ENCODE measurements around the gene BGN. TPM values are rescaled to one million over a fixed set of nuclear protein-coding genes. Genes with fewer than 3 reads are reported as not detected.

The BGN gene
- total and polyA plus RNA-seq, 10 of the 15 experiments (the other 5 are each of a cell fraction or from before 2014, with no cell fraction given), result 0.06 to 0.18 (median 0.12) TPM; not detected in 7

DNA sequence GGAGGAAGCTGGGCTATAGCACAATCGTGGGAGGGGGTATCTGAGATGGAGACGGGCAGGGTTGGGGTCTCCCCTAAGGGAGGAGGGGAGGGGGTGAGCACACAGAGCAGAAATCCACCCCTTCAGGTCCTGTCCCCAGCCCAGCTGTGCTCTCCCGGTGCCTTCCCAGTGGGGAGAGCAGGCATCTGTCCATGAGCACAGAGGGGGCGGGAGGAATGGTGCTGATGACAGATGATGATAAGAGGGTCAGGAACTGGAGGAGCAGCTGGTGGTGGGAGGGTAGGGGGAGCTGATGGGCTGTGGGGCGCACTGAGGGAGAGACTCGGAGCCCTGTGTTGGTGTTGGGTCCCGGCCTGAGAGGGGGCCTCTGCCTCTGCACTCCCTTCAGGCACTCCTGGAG, 31.3 kb downstream of the BGN start (continued):
- TF ChIP-seq SIX5 (IDR thresholded peaks at IDR 0.05; ENCODE audit: low read depth, low read length, severe bottlenecking) (no peak), SRF (IDR thresholded peaks at IDR 0.05; ENCODE audit: low read depth in 2 of 2, low read length in 2 of 2) (no peak)

DNA sequence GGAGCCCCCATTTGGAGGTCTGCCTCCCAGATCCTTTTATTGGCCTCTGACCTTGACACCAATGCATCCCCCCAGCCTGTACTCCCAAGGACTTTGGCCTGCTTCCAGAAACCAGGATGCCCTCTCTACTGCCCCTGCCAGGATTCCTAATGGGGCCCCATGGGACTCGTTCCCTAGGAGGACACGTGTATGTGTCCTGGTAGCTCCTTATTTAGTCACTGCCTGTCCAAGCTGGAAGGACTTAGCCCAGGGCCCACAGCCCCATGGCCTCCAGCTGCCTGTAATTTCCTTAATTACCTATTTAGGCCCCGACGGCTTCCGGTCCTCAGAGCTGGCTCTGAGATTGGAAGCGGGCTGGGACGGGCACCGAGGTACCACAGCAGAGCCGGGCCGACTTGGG, 32.0 kb downstream of the BGN start:
- no peak overlapping the region for H3K27ac ChIP-seq (ENCODE audit: control insufficient read depth, insufficient read depth)
- intact Hi-C loops (cut with micrococcal nuclease; ENCODE audit: unreplicated experiment), result no loop called here
- no peaks in the 10 kb centered on the region for H3K9me3 ChIP-seq (replicated peaks; ENCODE audit: control insufficient read depth, insufficient read depth, low read length)
- DNase-seq (ENCODE audit: low read depth, low spot score), result no peak
- H3K36me3 ChIP-seq (ENCODE audit: control insufficient read depth in 2 of 2, insufficient read depth in 2 of 2, low read length in 1 of 2), result no peaks in the 10 kb centered on the region
- no peak for FAIRE-seq
- POLR2A ChIA-PET, result no interaction called here
- no peaks in the 10 kb centered on the region for H3K79me2 ChIP-seq (ENCODE audit: control insufficient read depth, insufficient read depth, low read length)
- no peak overlapping the region for H3K4me2 ChIP-seq (ENCODE audit: control insufficient read depth, insufficient read depth)
- no peak overlapping the region for H3K9ac ChIP-seq (ENCODE audit: control insufficient read depth, insufficient read depth, low read length)
- no TSS peak for BruUV-seq (replicated peaks)
- H2AFZ ChIP-seq (ENCODE audit: control insufficient read depth, low read depth, low read length), result no peak overlapping the region
- RAD21 ChIA-PET (ENCODE audit: unreplicated experiment), result no interaction called here
- no peak overlapping the region for H3K4me3 ChIP-seq
- H3K4me1 ChIP-seq (ENCODE audit: control insufficient read depth, insufficient read depth, low read length), result no peaks in the 10 kb centered on the region
- H3K27me3 ChIP-seq (replicated peaks in 1 of 2; ENCODE audit: control insufficient read depth in 2 of 2, insufficient read depth in 2 of 2, low read length in 1 of 2), result no peaks in the 10 kb centered on the region; a peak in 1 of 4 replicates
- 61% methylated on average over 10 of the region's 10 CpGs for WGBS (ENCODE audit: insufficient coverage, insufficient replicate concordance, low lambda C conversion rate, missing lambda C conversion rate)
- no peak for ATAC-seq
- SMC1A ChIA-PET (ENCODE audit: uncharacterized antibody, unreplicated experiment), result no interaction called here
- no peaks in the 10 kb centered on the region; the same call in 1 of the 2 replicates for H4K20me1 ChIP-seq (ENCODE audit: control insufficient read depth, insufficient read depth)
- CTCF ChIA-PET, result no interaction called here
- in situ Hi-C loops (cut with MboI), result loop anchor here (10.0 kb wide), 1 partner anchor 58 kb away; no protein-coding TSS in a partner anchor
- TF ChIP-seq SMAD1 (IDR thresholded peaks at IDR 0.05; ENCODE audit: low read depth, partially characterized antibody) (no peak), EGR1 (IDR thresholded peaks at IDR 0.05; ENCODE audit: borderline replicate concordance in 1 of 2, low read depth in 2 of 2, low read length in 2 of 2) (no peak), FOS (IDR thresholded peaks at IDR 0.05; ENCODE audit: borderline replicate concordance, extremely low read depth, insufficient read length) (no peak), RUNX3 (IDR thresholded peaks at IDR 0.05; ENCODE audit: low read length) (no peak), WRNIP1 (IDR thresholded peaks at IDR 0.05; ENCODE audit: borderline replicate concordance, low read depth, low read length) (no peak), GATAD2B (conservative IDR thresholded peaks at IDR 0.05; ENCODE audit: low read depth) (no peak), ZBED1 (IDR thresholded peaks at IDR 0.05; ENCODE audit: borderline replicate concordance) (no peak), NFYA (IDR thresholded peaks at IDR 0.05; ENCODE audit: borderline replicate concordance, low read depth, low read length) (no peak), FOXK2 (IDR thresholded peaks at IDR 0.05) (no peak), ZNF207 (IDR thresholded peaks at IDR 0.05; ENCODE audit: borderline replicate concordance) (no peak), GABPA (IDR thresholded peaks at IDR 0.05; ENCODE audit: low read depth) (no peak), HDAC6 (IDR thresholded peaks at IDR 0.05; ENCODE audit: unreplicated experiment) (no peak), HCFC1 (IDR thresholded peaks at IDR 0.05; ENCODE audit: low read length) (no peak), MXI1 (IDR thresholded peaks at IDR 0.05; ENCODE audit: low read depth, low read length) (no peak)
- TF ChIP-seq, protein P1, sequence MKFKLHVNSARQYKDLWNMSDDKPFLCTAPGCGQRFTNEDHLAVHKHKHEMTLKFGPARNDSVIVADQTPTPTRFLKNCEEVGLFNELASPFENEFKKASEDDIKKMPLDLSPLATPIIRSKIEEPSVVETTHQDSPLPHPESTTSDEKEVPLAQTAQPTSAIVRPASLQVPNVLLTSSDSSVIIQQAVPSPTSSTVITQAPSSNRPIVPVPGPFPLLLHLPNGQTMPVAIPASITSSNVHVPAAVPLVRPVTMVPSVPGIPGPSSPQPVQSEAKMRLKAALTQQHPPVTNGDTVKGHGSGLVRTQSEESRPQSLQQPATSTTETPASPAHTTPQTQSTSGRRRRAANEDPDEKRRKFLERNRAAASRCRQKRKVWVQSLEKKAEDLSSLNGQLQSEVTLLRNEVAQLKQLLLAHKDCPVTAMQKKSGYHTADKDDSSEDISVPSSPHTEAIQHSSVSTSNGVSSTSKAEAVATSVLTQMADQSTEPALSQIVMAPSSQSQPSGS (IDR thresholded peaks at IDR 0.05; ENCODE audit: low read length), result no peak
- TF ChIP-seq, protein P2, sequence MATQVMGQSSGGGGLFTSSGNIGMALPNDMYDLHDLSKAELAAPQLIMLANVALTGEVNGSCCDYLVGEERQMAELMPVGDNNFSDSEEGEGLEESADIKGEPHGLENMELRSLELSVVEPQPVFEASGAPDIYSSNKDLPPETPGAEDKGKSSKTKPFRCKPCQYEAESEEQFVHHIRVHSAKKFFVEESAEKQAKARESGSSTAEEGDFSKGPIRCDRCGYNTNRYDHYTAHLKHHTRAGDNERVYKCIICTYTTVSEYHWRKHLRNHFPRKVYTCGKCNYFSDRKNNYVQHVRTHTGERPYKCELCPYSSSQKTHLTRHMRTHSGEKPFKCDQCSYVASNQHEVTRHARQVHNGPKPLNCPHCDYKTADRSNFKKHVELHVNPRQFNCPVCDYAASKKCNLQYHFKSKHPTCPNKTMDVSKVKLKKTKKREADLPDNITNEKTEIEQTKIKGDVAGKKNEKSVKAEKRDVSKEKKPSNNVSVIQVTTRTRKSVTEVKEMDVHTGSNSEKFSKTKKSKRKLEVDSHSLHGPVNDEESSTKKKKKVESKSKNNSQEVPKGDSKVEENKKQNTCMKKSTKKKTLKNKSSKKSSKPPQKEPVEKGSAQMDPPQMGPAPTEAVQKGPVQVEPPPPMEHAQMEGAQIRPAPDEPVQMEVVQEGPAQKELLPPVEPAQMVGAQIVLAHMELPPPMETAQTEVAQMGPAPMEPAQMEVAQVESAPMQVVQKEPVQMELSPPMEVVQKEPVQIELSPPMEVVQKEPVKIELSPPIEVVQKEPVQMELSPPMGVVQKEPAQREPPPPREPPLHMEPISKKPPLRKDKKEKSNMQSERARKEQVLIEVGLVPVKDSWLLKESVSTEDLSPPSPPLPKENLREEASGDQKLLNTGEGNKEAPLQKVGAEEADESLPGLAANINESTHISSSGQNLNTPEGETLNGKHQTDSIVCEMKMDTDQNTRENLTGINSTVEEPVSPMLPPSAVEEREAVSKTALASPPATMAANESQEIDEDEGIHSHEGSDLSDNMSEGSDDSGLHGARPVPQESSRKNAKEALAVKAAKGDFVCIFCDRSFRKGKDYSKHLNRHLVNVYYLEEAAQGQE (IDR thresholded peaks at IDR 0.05; ENCODE audit: low read depth, low read length), result no peak
- TF ChIP-seq, protein P3, sequence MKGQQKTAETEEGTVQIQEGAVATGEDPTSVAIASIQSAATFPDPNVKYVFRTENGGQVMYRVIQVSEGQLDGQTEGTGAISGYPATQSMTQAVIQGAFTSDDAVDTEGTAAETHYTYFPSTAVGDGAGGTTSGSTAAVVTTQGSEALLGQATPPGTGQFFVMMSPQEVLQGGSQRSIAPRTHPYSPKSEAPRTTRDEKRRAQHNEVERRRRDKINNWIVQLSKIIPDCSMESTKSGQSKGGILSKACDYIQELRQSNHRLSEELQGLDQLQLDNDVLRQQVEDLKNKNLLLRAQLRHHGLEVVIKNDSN (IDR thresholded peaks at IDR 0.05; ENCODE audit: borderline replicate concordance, extremely low read length, insufficient read depth, low read depth, low read length), result no peak

Data from GM12878 (cell line).